ENCODE data around the gene ZNF862. TPM values are rescaled to one million over a fixed set of nuclear protein-coding genes. Genes with fewer than 3 reads are reported as not detected.

Gene ZNF862
- total and polyA plus RNA-seq, 7 donors = 0.92 to 23.8 (median 12.5) TPM

- H3K4me3 ChIP-seq = no peak overlapping the region
- DNase-seq = peak; percentile 86
- intact Hi-C loops (cut with DNase I) = no loop called here
- no peaks in the 10 kb centered on the region for H3K9me3 ChIP-seq
- 20 to 48% methylated on average over 13 of the region's 13 CpGs for WGBS, 2 donors
- H3K4me1 ChIP-seq = peaks cover 0 to 20% (median 18%) of the 10 kb centered on the region in 4 donors
- no peaks in the 10 kb centered on the region for H3K27me3 ChIP-seq
- H3K27ac ChIP-seq = peak overlapping the region in 1 of 4 donors; percentile 38
- peaks cover 4 to 29% (median 11%) of the 10 kb centered on the region in 4 donors for H3K36me3 ChIP-seq
- TF ChIP-seq POLR2AphosphoS5 (IDR thresholded peaks at IDR 0.05) = no peak
- no peak for TF ChIP-seq EP300 (IDR thresholded peaks at IDR 0.05)
- no peak for TF ChIP-seq POLR2A (IDR thresholded peaks at IDR 0.05)
- no peak for TF ChIP-seq CTCF (IDR thresholded peaks at IDR 0.05)
Measured at GRCh38 chr7:149854611-149855360, 16.6 kb downstream of the ZNF862 start.

- TF ChIP-seq POLR2A (IDR thresholded peaks at IDR 0.05) (no peak), CTCF (IDR thresholded peaks at IDR 0.05) (no peak), POLR2AphosphoS5 (IDR thresholded peaks at IDR 0.05) (no peak), EP300 (IDR thresholded peaks at IDR 0.05) (no peak)
- Histone ChIP-seq H3K4me1 (peaks cover 0 to 20% (median 18%) of the 10 kb centered on the region in 4 donors), H3K9me3 (no peaks in the 10 kb centered on the region), H3K36me3 (peaks cover under 1 to 32% (median 9%) of the 10 kb centered on the region in 4 donors), H3K4me3 (no peak overlapping the region), H3K27me3 (no peaks in the 10 kb centered on the region), H3K27ac (peak overlapping the region in 1 of 4 donors; percentile 38)
- peak; percentile 46 for DNase-seq
- WGBS, 2 donors = 86 to 89% methylated on average over 16 of the region's 16 CpGs
- intact Hi-C loops (cut with DNase I) = no loop called here
Measured at GRCh38 chr7:149855361-149856305, 17.5 kb downstream of the ZNF862 start.

- Histone ChIP-seq H3K36me3 (peaks cover 6 to 41% (median 15%) of the 10 kb centered on the region in 4 donors), H3K27me3 (no peaks in the 10 kb centered on the region), H3K4me1 (peaks cover 0 to 20% (median 18%) of the 10 kb centered on the region in 4 donors), H3K4me3 (no peak overlapping the region), H3K27ac (no peak overlapping the region), H3K9me3 (no peaks in the 10 kb centered on the region)
- TF ChIP-seq POLR2A (IDR thresholded peaks at IDR 0.05) (no peak), POLR2AphosphoS5 (IDR thresholded peaks at IDR 0.05) (no peak), EP300 (IDR thresholded peaks at IDR 0.05) (no peak), CTCF (IDR thresholded peaks at IDR 0.05) (no peak)
- DNase-seq = peak; percentile 34
- intact Hi-C loops (cut with DNase I) = no loop called here
- WGBS, 2 donors = 68 to 94% methylated on average over 8 of the region's 8 CpGs
Measured at GRCh38 chr7:149856583-149856982, 18.4 kb downstream of the ZNF862 start.

GRCh38 chr7:149859369-149859768 lies 21.2 kb downstream of the ZNF862 start:
- intact Hi-C loops (cut with DNase I) = no loop called here
- Histone ChIP-seq H3K4me1 (peaks cover 0 to 19% (median 17%) of the 10 kb centered on the region in 4 donors), H3K27me3 (no peaks in the 10 kb centered on the region), H3K9me3 (no peaks in the 10 kb centered on the region), H3K4me3 (no peak overlapping the region), H3K36me3 (peaks cover 24 to 56% (median 32%) of the 10 kb centered on the region in 4 donors), H3K27ac (no peak overlapping the region)
- WGBS, 2 donors = 74 to 81% methylated on average over 6 of the region's 6 CpGs
- DNase-seq = no peak
- TF ChIP-seq CTCF (IDR thresholded peaks at IDR 0.05) (no peak), POLR2A (IDR thresholded peaks at IDR 0.05) (no peak), POLR2AphosphoS5 (IDR thresholded peaks at IDR 0.05) (no peak), EP300 (IDR thresholded peaks at IDR 0.05) (no peak)
